LNCaP clone FGC (cell line): ENCODE data around the gene AADACL4.
"Not testable (repeated sequence)": the region's sequence is repeated elsewhere in the genome, so short reads cannot be mapped to it uniquely, and the experiment has no call there.

Experiments used
- DNase-seq: peaks from one replicate; pipeline ENCODE4 v3.0.0-alpha.2; 2011; ENCODE audit warnings: low read depth
- H3K4me3 ChIP-seq: 2 replicates; pipeline ENCODE4 v1.5.1; 2011; ENCODE audit warnings: mild to moderate bottlenecking, low read depth, low read length, control low read depth
- CTCF ChIP-seq: IDR thresholded peaks from 2 replicates; pipeline ENCODE4 v1.5.1; 2012; ENCODE audit warnings: mild to moderate bottlenecking; ENCODE audit not compliant: control insufficient read depth, insufficient read depth; ENCODE audit errors: extremely low read depth

The AADACL4 gene

DNA sequence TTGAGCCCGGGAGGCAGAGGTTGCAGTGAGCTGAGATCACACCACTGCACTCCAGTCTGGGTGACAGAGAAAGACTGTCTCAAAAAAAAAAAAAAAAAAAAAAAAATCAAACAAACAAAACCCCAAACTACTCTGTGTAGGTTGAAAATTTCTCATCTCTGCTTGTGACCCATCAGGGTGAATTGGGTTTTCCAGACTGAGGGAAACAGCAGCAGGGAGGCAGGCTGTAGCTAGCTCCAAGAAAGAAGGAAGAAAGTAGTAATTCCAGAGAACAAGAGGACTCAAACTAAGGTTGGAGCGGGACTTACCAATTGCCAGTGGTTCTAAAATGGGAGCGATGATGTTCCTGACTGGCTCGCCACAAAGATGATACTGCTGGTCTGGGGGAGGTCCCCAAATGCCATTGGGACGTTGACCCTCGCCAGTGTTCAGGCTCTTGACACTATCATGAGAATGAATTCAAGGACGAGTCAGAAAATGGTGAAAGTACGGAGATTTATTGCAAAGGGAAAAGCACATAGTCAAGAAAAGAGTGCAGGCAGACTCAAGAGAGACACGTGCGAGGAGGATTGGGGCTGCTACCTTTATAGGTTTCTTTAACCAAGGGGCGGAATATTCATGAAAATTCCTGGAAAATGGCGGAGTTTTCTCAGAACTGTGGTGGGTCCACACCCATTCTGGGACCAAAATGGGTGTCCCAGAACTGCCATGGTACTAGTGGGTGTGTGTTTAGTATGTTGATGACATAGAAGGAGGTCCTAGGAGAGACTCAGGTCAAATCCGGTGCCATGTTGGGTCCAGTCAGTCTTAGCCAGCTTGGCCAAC, 13.4 kb downstream of the AADACL4 start:
- TF ChIP-seq CTCF, result no peak
- H3K4me3 ChIP-seq, result no peak overlapping the region
- no peak for DNase-seq

DNA sequence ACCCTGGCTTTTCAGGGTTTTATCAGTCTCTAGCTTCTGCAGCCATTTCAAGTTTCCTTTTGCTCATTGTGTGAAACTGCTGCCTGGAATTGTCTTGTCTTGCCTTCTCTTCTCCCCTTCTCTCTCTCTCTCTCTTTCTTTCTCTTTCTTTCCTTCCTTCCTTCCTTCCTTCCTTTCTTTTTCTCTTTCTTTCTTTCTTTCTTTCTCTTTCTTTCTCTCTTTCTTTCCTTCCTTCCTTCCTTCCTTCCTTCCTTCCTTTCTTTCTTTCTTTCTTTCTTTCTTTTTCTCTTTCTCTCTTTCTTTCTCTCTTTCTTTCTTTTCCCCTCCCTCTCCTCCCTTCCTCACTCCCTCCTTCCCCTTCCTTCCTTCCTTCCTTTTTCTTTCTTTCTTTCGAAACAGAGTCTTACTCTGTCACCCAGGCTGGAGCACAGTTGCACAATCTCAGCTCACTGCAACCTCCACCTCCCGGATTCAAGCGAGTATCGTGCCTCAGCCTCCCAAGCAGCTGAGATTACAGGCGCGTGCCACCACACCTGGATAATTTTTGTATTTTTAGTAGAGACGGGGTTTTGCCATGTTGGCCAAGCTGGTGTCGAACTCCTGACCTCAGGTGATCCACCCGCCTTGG, 14.1 kb downstream of the AADACL4 start:
- H3K4me3 ChIP-seq, DNase-seq: not testable (repeated sequence)

DNA sequence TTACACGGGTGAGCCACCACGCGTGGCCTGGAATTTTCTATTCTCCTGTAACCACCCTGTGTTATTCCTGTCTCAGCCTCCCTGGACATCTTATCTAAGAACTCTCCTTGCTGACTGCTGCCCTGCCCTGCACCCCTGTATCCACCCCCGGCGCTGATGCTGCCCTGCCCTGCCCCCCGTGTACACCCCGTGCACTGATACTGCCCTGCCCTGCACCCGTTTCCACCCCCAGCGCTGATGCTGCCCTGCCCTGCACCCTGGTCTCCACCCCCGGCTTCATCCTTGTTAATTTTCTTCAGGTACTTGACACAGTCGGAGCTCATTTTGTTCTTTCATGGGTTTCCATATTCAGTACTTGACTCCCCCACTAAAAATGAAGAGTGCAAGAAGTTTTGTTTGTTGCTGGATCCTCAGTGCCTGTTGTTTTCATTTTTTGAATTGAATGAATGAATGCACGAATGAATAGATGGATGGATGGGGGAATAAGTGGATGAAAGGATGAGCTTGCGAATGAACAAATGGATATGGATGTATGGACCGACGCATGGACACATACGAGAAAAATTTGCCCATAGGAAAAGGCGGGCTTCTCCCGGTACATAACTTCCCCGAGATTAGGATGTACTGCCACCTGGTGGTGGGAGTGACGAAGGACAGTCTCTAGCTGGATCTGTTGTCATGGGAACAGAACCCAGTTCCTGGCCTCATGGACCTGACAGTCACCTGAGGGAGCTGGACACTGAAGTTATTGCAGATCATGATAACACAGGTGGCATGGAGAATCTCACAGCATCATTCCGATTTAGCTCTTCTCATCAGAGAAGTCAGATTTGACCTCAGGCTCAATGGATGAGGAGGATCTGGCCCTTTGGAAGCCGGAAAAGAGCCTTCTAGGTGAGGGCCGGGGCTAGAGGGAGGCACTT, 14.9 kb downstream of the AADACL4 start:
- peak; percentile 64 for DNase-seq
- peak; percentile 94 for TF ChIP-seq CTCF
- H3K4me3 ChIP-seq, result no peak overlapping the region

DNA sequence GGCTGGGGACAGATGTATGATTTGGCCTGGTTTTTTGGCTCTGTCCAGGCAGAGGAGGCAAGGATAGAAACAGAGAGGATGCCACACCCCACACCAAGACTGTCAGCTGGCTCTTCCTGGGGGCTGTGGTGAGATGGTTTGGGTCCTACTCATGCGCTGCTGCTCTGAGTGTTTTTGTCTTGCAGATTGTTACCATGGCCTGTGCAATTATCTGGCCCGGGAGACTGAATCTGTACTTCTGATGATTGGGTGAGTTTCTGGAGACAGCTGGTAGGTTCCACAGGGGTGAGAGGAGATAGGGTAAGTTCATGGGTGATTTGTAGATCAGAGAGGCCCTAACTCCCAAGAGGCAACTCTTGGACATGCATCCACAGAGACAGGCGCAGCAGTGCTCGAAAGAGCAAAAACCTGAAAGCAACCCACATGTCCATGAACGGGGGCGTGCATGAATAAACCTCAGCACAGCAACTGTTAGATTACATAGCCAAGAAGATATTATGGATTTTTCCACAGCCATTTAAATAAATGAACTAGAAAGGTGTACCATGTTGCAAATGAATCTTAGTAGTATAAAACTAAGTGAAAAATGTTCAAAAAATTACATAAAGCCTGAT, 17.8 kb downstream of the AADACL4 start:
- no peak overlapping the region for H3K4me3 ChIP-seq
- DNase-seq, result no peak
- no peak for TF ChIP-seq CTCF

GRCh38 chr1:12662556-12662955, 18.7 kb downstream of the AADACL4 start:
- no peak for TF ChIP-seq CTCF

GRCh38 chr1:12665511-12665910, 21.6 kb downstream of the AADACL4 start:
- no peak for DNase-seq
- no peak overlapping the region for H3K4me3 ChIP-seq
- no peak for TF ChIP-seq CTCF

More at GRCh38 chr1:12662556-12662955, 18.7 kb downstream of the AADACL4 start:
- DNase-seq, result no peak
- no peak overlapping the region for H3K4me3 ChIP-seq

DNA sequence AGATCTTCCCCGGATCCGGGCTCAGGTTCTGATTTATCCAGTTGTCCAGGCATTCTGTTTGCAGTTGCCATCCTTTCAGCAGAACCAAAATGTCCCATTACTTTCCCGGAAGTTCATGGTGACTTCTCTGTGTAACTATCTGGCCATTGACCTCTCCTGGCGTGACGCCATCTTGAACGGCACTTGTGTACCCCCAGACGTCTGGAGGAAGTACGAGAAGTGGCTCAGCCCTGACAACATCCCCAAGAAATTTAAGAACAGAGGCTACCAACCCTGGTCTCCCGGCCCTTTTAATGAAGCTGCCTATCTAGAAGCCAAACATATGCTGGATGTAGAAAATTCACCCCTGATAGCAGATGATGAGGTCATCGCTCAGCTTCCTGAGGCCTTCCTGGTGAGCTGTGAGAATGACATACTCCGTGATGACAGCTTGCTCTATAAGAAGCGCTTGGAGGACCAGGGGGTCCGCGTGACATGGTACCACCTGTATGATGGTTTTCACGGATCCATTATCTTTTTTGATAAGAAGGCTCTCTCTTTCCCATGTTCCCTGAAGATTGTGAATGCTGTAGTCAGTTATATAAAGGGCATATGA, 22.4 kb downstream of the AADACL4 start:
- H3K4me3 ChIP-seq, result no peak overlapping the region
- no peak for DNase-seq
- TF ChIP-seq CTCF, result no peak
